GM12872 (cell line): Measurements from ENCODE around the gene DUS1L.
A peak's percentile ranks its signal among the peaks of the same experiment; 100 is the strongest.

ENCODE experiments used
- TF ChIP-seq, protein P1 (sequence below): IDR thresholded peaks from 3 replicates; pipeline ENCODE4 v1.5.1; 2011; ENCODE audit warnings: low read depth, mild to moderate bottlenecking, low read length, moderate library complexity; ENCODE audit not compliant: insufficient read depth

Gene DUS1L

GRCh38 chr17:82045936-82046484 is 19.6 kb downstream of the DUS1L start:
- TF ChIP-seq, protein P1, sequence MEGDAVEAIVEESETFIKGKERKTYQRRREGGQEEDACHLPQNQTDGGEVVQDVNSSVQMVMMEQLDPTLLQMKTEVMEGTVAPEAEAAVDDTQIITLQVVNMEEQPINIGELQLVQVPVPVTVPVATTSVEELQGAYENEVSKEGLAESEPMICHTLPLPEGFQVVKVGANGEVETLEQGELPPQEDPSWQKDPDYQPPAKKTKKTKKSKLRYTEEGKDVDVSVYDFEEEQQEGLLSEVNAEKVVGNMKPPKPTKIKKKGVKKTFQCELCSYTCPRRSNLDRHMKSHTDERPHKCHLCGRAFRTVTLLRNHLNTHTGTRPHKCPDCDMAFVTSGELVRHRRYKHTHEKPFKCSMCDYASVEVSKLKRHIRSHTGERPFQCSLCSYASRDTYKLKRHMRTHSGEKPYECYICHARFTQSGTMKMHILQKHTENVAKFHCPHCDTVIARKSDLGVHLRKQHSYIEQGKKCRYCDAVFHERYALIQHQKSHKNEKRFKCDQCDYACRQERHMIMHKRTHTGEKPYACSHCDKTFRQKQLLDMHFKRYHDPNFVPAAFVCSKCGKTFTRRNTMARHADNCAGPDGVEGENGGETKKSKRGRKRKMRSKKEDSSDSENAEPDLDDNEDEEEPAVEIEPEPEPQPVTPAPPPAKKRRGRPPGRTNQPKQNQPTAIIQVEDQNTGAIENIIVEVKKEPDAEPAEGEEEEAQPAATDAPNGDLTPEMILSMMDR = no peak

DNA sequence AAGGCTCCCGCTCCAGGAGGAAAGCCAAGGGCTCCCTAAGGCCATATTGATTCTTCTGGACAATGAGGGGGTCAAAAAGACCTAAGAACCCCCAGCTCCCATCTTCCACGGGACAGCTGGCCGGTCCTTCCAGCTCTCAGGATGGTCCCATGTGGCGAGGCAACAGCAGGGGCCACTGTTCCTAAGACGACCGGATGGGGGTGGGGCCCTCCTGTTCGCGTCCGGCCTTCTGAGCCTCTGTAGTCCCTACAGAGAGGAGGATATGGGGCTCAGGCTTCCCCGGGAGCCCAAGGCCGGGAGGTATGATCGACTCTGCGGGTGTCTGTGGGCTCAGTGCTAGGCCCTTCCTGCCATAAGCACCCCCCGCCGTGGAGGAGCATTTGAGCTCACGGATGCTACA is 22.1 kb downstream of the DUS1L start:
- TF ChIP-seq, protein P1 = no peak

- TF ChIP-seq, protein P1 = no peak
These were observed 23.0 kb downstream of the DUS1L start for GRCh38 chr17:82042649-82043048.

- TF ChIP-seq, protein P1 = no peak
These were observed 24.3 kb downstream of the DUS1L start for GRCh38 chr17:82041144-82041814.

GRCh38 chr17:82039695-82040299 is 25.8 kb downstream of the DUS1L start:
- TF ChIP-seq, protein P1 = no peak

GRCh38 chr17:82037889-82038195 is 27.8 kb downstream of the DUS1L start:
- TF ChIP-seq, protein P1 = no peak

GRCh38 chr17:82037092-82037888 is 28.3 kb downstream of the DUS1L start, which contains the start of gene DCXR:
Gene DCXR, minus strand, starts transcription at chr17:82037697. Its CDS starts 15 bp downstream, at chr17:82037682.
- TF ChIP-seq, protein P1 = peak; percentile 87
